SK-N-MC (cell line): Measurements from ENCODE around the gene CTBS.
A peak's percentile ranks its signal among the peaks of the same experiment; 100 is the strongest.

ENCODE experiments used
- DNase-seq: peaks from one replicate; pipeline ENCODE4 v3.0.0-alpha.2; 2011; ENCODE audit warnings: low read depth, low spot score
- H3K27ac ChIP-seq: fragments of 200-600 bp; sonication (generic); 2 replicates; pipeline ENCODE4 v1.5.1; 2016; ENCODE audit warnings: mixed run types
- H3K36me3 ChIP-seq: fragments of 200-600 bp; sonication (generic); 2 replicates; pipeline ENCODE4 v1.6.1; 2017; ENCODE audit warnings: antibody characterized with exemption, low read length, mixed read lengths; ENCODE audit not compliant: insufficient read depth
- H3K4me3 ChIP-seq: fragments of 200-600 bp; sonication (generic); 2 replicates; pipeline ENCODE4 v1.5.1; 2016
- H3K9ac ChIP-seq: fragments of 200-600 bp; sonication (generic); 2 replicates; pipeline ENCODE4 v1.8.0; 2017; ENCODE audit warnings: mixed run types, mixed read lengths; ENCODE audit not compliant: insufficient read length
- H3K9me3 ChIP-seq: fragments of 200-600 bp; sonication (generic); 2 replicates; pipeline ENCODE4 v1.6.1; 2017; ENCODE audit warnings: low read depth, mild to moderate bottlenecking, antibody characterized with exemption, low read length, moderate library complexity, mixed read lengths
- EZH2 ChIP-seq: fragments of 200-600 bp; sonication (generic); IDR thresholded peaks from one replicate; pipeline ENCODE4 v1.6.1; 2017; ENCODE audit warnings: antibody characterized with exemption
- FOXP2 ChIP-seq: optimal IDR thresholded peaks from 2 replicates; pipeline ENCODE3; 2011; ENCODE audit warnings: mild to moderate bottlenecking, moderate library complexity; ENCODE audit not compliant: insufficient read depth; ENCODE audit errors: extremely low read length, control extremely low read depth
- POLR2AphosphoS5 ChIP-seq: IDR thresholded peaks from 2 replicates; pipeline ENCODE4 v1.6.1; 2012; ENCODE audit warnings: mild to moderate bottlenecking, low read depth, low read length, borderline replicate concordance

Gene CTBS

DNA sequence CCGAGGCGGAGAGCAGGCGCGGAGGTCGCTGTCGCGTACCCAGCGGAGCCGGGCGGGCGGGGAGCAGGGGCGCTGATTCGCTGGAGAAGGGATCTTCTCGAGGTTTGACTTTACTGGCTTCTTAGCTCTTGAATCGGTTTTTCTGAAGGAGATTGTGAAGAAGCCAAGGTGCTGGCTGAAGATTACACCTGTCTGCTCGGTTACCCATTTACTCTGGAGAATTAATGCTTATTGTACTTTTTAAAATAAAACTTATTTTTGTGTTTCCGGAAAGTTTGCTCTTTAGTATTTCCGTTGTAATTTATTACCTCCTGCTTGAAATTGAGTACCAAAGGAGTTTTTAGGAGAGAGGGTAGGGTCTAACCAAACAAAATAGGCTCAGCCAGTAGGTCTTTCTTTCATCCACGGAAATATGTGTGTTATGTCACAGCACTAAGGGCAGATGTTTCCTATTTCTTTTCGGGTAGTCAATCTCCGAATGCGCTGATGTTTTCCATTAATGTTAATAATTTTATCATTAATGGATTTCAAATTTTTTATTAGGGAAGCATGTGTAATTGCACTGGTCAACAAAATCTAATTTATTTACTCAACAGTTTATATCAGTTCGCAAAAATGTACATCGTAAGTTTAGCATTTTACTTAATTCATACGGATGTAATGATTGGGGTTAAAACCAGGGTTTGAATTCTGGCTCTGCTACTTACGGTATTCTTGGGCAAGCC, 67.3 kb downstream of the CTBS start:
- no peak overlapping the region for H3K27ac ChIP-seq
- peak overlapping the region; percentile 78 for H3K9ac ChIP-seq
- TF ChIP-seq EZH2 (no peak), FOXP2 (no peak), POLR2AphosphoS5 (no peak)
- H3K36me3 ChIP-seq = peaks cover 5% of the 10 kb centered on the region; the same call in 1 of the 2 replicates
- H3K4me3 ChIP-seq = peak overlapping the region; percentile 87
- DNase-seq = no peak
- H3K9me3 ChIP-seq = no peaks in the 10 kb centered on the region

DNA sequence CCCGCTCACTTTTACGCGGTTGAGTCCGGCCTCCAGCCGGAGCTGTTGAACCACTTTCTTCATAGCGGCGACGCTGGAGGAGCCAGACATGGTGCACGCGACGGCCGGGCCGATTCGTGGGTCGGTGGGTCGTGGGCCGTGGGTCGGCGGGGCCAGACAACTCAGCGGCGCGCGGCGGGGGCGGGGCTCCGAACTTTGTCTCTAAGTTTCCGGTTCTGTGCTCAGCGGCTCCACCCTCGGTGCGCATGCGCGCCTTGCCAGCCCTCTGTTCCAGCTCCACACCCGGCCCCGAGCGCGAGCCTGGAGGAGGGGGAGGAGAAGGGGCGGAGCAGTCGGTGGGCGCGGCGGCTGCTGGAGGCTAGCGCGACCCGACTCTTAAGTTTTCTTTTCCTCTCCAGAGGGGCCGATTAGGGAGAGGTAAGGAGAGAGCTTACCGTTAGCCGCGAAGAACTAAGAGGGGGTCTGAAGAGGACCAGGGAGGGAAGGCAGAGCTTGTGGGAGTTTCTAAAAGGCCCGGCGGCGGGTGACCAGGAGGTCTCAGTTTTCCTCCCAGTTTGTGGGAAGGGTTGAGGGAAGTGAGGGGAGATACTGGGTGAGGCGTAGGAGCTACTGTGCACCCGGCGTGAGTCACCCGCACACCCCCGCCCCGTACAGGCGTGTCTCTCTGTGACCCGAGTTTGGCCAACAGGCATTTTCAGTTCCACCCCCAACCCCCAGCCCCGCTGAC, 68.1 kb downstream of the CTBS start, which contains the start of the genes GNG5 and SPATA1:
Gene GNG5 (minus strand): TSS at position 580 of the 727 bp plus-strand sequence. CDS start 490 bp downstream, at position 90.
Gene SPATA1 (plus strand): TSS at position 385 of the 727 bp plus-strand sequence. CDS start 9,974 bp downstream, outside the sequence.
- H3K27ac ChIP-seq = no peak within 1 kb of the TSS
- H3K36me3 ChIP-seq = peaks cover 12% of the 10 kb centered on the region
- no peaks in the 10 kb centered on the region for H3K9me3 ChIP-seq
- peak; percentile 81 for TF ChIP-seq POLR2AphosphoS5
- no peak for TF ChIP-seq FOXP2
- H3K4me3 ChIP-seq = peak within 1 kb of the TSS; percentile 87
- peak; percentile 47 for DNase-seq
- H3K9ac ChIP-seq = peak within 1 kb of the TSS; percentile 92

DNA sequence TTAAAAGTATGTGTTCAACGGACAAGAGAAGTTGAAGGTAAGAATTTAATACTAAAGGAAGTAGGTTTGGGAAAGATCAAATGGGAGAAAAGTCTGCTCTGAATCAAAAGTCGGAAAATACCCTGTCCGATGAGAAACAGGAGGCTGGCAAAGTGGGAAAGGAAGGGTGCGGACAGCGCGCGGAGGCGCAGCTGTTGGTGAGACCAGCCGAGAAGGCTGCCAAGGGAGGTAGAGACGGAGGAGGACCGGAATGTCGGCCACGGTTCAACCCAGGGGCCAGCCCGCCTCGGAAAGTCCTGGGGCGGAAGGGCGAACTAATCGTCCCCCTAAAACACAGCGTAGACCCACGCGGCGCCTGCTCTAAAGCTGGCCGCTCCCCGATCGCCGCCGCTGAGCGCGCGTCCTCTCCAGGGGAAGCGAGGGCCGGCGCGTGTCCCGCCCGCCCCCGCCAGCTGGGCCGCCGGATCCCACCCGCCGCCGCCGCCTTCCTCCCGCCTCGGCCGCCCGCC, 68.7 kb downstream of the CTBS start:
- H3K27ac ChIP-seq = no peak overlapping the region
- peaks cover 18% of the 10 kb centered on the region for H3K36me3 ChIP-seq
- peak overlapping the region; percentile 87 for H3K4me3 ChIP-seq
- DNase-seq = no peak
- TF ChIP-seq FOXP2 = no peak
- no peak for TF ChIP-seq EZH2
- TF ChIP-seq POLR2AphosphoS5 = no peak
- H3K9me3 ChIP-seq = no peaks in the 10 kb centered on the region
- peak overlapping the region; percentile 92 for H3K9ac ChIP-seq

DNA sequence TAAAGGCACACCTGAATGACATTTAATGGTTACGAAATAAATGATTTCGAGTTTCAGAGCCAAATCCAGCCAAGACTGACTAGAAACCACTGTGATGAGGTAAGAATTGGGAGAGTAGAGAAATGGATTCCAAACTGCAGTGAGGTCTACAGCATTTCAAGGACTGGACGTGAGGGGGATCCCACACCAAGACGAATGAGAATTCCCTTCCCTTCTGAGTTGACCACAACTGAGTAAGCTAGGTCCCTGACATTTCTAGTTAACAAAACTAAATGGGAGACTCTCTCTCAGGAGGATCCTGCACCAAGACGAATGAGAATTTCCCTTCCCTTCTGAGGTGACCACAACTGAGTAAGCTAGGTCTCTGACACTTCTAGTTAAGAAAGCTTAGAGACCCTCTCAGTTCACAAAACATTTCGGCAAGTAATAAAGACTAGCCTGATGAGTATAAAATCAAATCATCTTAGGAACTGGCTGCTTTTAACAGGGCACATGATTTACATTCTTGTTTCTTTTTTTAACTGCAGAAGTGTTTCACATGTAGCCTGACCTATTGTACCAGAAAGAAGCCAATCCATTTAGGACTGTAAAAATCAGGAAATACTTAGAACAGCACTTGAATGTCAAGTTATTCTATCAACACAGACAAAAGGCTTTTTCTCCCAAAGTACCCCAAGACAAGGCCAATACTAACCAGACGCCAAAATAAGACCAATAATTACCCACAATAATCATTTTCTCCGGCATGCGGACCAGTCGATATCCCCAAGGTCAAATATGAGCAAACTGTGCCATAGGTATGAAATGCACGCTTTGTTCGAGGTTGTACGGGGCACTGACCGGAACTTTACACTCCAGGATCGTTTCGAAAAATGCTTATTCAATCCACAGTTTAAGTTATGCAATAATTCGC, 69.4 kb downstream of the CTBS start:
- Histone ChIP-seq H3K27ac (0 out of 2 replicates have a peak overlapping the region, but pooled peaks have one; percentile 6), H3K9me3 (no peaks in the 10 kb centered on the region), H3K36me3 (peaks cover 25% of the 10 kb centered on the region), H3K4me3 (peak overlapping the region; percentile 87), H3K9ac (peak overlapping the region; percentile 92)
- no peak for TF ChIP-seq POLR2AphosphoS5
- no peak for DNase-seq

DNA sequence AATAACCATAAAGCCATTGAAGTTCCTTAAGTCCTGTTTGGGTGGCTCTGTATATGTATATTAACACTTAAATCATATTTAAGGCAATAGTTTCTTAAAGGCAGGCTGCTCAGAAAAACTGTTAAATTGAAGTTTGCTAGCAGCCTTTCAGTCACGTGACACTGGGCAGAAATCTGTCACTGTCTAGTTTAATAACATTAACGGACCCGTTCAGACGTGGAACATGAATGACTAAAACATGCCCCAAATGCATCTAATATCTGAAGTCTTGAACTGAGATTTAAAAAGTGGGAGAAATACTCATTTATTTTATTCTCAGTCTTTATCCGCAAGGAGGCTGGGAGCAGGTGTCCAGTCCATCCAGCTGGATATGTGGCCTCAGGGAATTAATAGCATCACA, 71.3 kb downstream of the CTBS start:
- DNase-seq = no peak
- peaks cover 43% of the 10 kb centered on the region for H3K36me3 ChIP-seq
- no peak overlapping the region for H3K27ac ChIP-seq
- no peak for TF ChIP-seq EZH2
- no peak for TF ChIP-seq POLR2AphosphoS5
- no peak for TF ChIP-seq FOXP2
- H3K9me3 ChIP-seq = no peaks in the 10 kb centered on the region
- H3K9ac ChIP-seq = no peak overlapping the region
- H3K4me3 ChIP-seq = no peak overlapping the region
